Superior temporal gyrus (tissue), 1 donor: ENCODE data around the gene KMT5C.

Experiments
- DNase-seq: peaks from one replicate; pipeline ENCODE4 v3.0.0-alpha.2; 2016; ENCODE audit errors: extremely low spot score

The KMT5C gene

GRCh38 chr19:55339105-55339888 is at the start of gene KMT5C:
KMT5C (plus strand) TSS chr19:55339876; CDS start chr19:55341937, 2,061 bp downstream.
- peak; percentile 100 for DNase-seq

- no peak for DNase-seq
Observed at GRCh38 chr19:55297267-55297666, 42.4 kb upstream of the KMT5C start.

GRCh38 chr19:55299991-55300390 is 39.7 kb upstream of the KMT5C start:
- DNase-seq, result no peak

- DNase-seq, result peak; percentile 78
Observed at GRCh38 chr19:55300886-55301458, 38.7 kb upstream of the KMT5C start.

- DNase-seq, result peak; percentile 89
Observed at GRCh38 chr19:55301459-55302317, 38.0 kb upstream of the KMT5C start.

- no peak for DNase-seq
Observed at GRCh38 chr19:55302318-55302703, 37.4 kb upstream of the KMT5C start.

GRCh38 chr19:55303477-55303876 is 36.2 kb upstream of the KMT5C start:
- no peak for DNase-seq

- no peak for DNase-seq
Observed at GRCh38 chr19:55304279-55304978, 35.2 kb upstream of the KMT5C start.

- DNase-seq, result no peak
Observed at GRCh38 chr19:55304980-55305379, 34.7 kb upstream of the KMT5C start.

GRCh38 chr19:55305491-55305890 is 34.2 kb upstream of the KMT5C start:
- peak; percentile 22 for DNase-seq

- DNase-seq, result no peak
Observed at GRCh38 chr19:55305983-55306562, 33.6 kb upstream of the KMT5C start.

GRCh38 chr19:55306712-55307111 is 33.0 kb upstream of the KMT5C start:
- DNase-seq, result no peak

- DNase-seq, result no peak
Observed at GRCh38 chr19:55308281-55308680, 31.4 kb upstream of the KMT5C start.

GRCh38 chr19:55309448-55309847 is 30.2 kb upstream of the KMT5C start:
- no peak for DNase-seq

- DNase-seq, result no peak
Observed at GRCh38 chr19:55310498-55310897, 29.2 kb upstream of the KMT5C start.

GRCh38 chr19:55311397-55311796 is 28.3 kb upstream of the KMT5C start:
- DNase-seq, result no peak

- DNase-seq, result no peak
Observed at GRCh38 chr19:55311797-55312196, 27.9 kb upstream of the KMT5C start.

- no peak for DNase-seq
Observed at GRCh38 chr19:55312621-55313512, 26.8 kb upstream of the KMT5C start.

GRCh38 chr19:55314396-55314795 is 25.3 kb upstream of the KMT5C start:
- DNase-seq, result no peak

GRCh38 chr19:55315956-55316525 is 23.6 kb upstream of the KMT5C start:
- no peak for DNase-seq
